Body of pancreas (tissue), 4 donors: ENCODE measurements around the gene WDR26. TPM values are rescaled to one million over a fixed set of nuclear protein-coding genes. Genes with fewer than 3 reads are reported as not detected.

Source experiments
- ATAC-seq: fragments of 150-250 bp; one replicate; pipeline ENCODE4 v1.9.1; 2016
- DNase-seq, 4 donors: peaks; one replicate each; pipeline ENCODE4 v3.0.0-alpha.2; 2019
- H3K27ac ChIP-seq, 4 donors: fragments of 200-600 bp; sonication (generic); 1 replicate in 3 of 4; 2 replicates in 1 of 4; pipeline versions ENCODE4 v1.5.1 to v1.6.1; 2016 to 2019; ENCODE audit warnings: mild to moderate bottlenecking in 1 of 4, mixed read lengths in 1 of 4, moderate library complexity in 1 of 4
- H3K27me3 ChIP-seq, 2 donors: fragments of 200-600 bp; sonication (generic); one replicate each; pipeline ENCODE4 v1.6.0; 2016; ENCODE audit warnings: mild to moderate bottlenecking in 1 of 2
- H3K36me3 ChIP-seq, 2 donors: fragments of 200-600 bp; sonication (generic); replicated peaks in 1 of 2; 2 replicates each; pipeline ENCODE4 v1.5.1; 2016; ENCODE audit warnings: low read depth in 2 of 2; ENCODE audit not compliant: insufficient read depth in 1 of 2
- H3K4me1 ChIP-seq: fragments of 200-600 bp; sonication (generic); one replicate; pipeline ENCODE4 v1.6.0; 2016
- H3K4me3 ChIP-seq, 2 donors: fragments of 200-600 bp; sonication (generic); 1 replicate in 1 of 2; 2 replicates in 1 of 2; pipeline ENCODE4 v1.5.1; 2016 to 2019
- H3K9me3 ChIP-seq, 3 donors: fragments of 200-600 bp; sonication (generic); 1 replicate in 2 of 3; 2 replicates in 1 of 3; pipeline ENCODE4 v1.5.1; 2016
- CTCF ChIP-seq, 7 experiments: fragments of 450-650 bp in 4 of 7; fragments of 200-600 bp in 3 of 7; sonication (generic) in 3 of 7; IDR thresholded peaks; one replicate each; pipeline ENCODE4 v1.5.1; 2016 to 2019; ENCODE audit warnings: antibody characterized with exemption in 7 of 7
- POLR2A ChIP-seq, 3 donors: fragments of 450-650 bp; IDR thresholded peaks; one replicate each; pipeline ENCODE4 v1.6.1; 2016; ENCODE audit warnings: antibody characterized with exemption in 3 of 3, mild to moderate bottlenecking in 2 of 3
- WGBS, 2 donors: methylation state at CpG; one replicate each; pipeline ENCODE4 v1.1.5; 2017; 5-methylcytosine and 5-hydroxymethylcytosine counted together
- intact Hi-C: fragments of 100-400 bp; cut with DNase I; formaldehyde crosslinking; loops from one replicate; pipeline ENCODE4 v1.15.1; 2023
- total RNA-seq, 2 donors: library from RNA; depleted of rRNA; stranded (reverse); fragments of >200 nt; gene quantifications; one replicate each; pipeline ENCODE4 v1.1.0, GENCODE V29; 2016

Gene WDR26
- total RNA-seq, 2 donors from 2014 or later = 29.3 to 49.3 TPM

DNA sequence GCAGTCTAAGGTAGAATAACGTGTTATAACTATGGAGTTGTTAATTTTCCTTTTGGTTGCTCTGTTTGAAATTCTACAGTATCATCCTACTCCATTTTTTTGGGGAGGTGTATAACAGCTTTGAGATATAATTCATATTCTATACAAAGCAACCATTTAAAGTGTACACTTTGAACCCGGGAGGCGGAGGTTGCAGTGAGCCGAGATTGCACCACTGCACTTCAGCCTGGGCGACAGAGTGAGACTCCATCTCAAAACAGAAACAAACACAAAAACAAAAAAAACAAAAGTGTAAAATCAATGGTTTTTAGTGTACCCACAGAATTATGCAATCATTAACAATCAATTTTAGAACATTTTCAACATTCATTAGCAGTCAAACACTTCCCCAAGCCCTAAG, 44.1 kb downstream of the WDR26 start:
- 86 to 92% methylated on average over 5 of the region's 5 CpGs for WGBS, 2 donors
- H3K27me3 ChIP-seq = no peaks in the 10 kb centered on the region
- no peak for ATAC-seq
- H3K9me3 ChIP-seq = no peaks in the 10 kb centered on the region
- H3K36me3 ChIP-seq = peaks cover 8 to 30% of the 10 kb centered on the region in 2 donors
- H3K4me3 ChIP-seq = no peak overlapping the region
- intact Hi-C loops = no loop called here
- H3K4me1 ChIP-seq = peaks cover under 1% of the 10 kb centered on the region
- TF ChIP-seq POLR2A (IDR thresholded peaks at IDR 0.05) (no peak), CTCF (IDR thresholded peaks at IDR 0.05) (no peak)
- H3K27ac ChIP-seq = no peak overlapping the region
- no peak for DNase-seq

DNA sequence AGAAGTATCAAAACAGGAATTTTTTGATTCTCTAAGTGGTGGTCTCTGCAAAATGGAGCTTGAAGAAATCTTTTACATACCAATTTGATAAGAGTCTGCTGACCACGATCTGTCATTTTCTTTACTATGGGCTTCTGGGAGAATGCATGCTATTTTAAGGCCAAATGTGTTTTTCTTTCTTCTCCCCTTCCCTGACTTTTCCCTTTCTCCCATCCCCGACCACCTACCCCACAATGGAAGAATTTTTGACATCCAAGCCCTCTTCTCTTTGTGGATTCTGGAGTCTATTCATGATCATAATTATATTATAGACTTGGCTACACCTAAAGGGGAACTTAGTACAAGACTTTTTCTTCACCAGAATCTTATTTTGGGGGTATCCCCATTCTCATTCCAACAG, 46.7 kb downstream of the WDR26 start:
- Histone ChIP-seq H3K4me1 (no peaks in the 10 kb centered on the region), H3K27me3 (no peaks in the 10 kb centered on the region), H3K36me3 (peaks cover 8 to 20% of the 10 kb centered on the region in 2 donors), H3K27ac (no peak overlapping the region), H3K9me3 (no peaks in the 10 kb centered on the region), H3K4me3 (no peak overlapping the region)
- DNase-seq (no peak), ATAC-seq (no peak)
- TF ChIP-seq CTCF (IDR thresholded peaks at IDR 0.05) (no peak), POLR2A (IDR thresholded peaks at IDR 0.05) (no peak)
- WGBS, 2 donors = 92 to 95% methylated on average over 2 of the region's 2 CpGs
- intact Hi-C loops = no loop called here

- Histone ChIP-seq H3K27me3 (no peaks in the 10 kb centered on the region), H3K4me3 (no peak overlapping the region), H3K36me3 (peaks cover 8 to 16% of the 10 kb centered on the region in 2 donors), H3K4me1 (no peaks in the 10 kb centered on the region), H3K27ac (no peak overlapping the region), H3K9me3 (no peaks in the 10 kb centered on the region)
- DNase-seq (no peak), ATAC-seq (no peak)
- WGBS, 2 donors = 63 to 70% methylated on average over 6 of the region's 6 CpGs
- intact Hi-C loops = no loop called here
- TF ChIP-seq CTCF (IDR thresholded peaks at IDR 0.05) (no peak), POLR2A (IDR thresholded peaks at IDR 0.05) (no peak)
Measured at GRCh38 chr1:224387302-224387912, 47.2 kb downstream of the WDR26 start.

- 82 to 84% methylated on average over 3 of the region's 3 CpGs for WGBS, 2 donors
Measured at GRCh38 chr1:224383218-224383617, 51.4 kb downstream of the WDR26 start.

More at GRCh38 chr1:224383218-224383617, 51.4 kb downstream of the WDR26 start:
- no peaks in the 10 kb centered on the region for H3K4me1 ChIP-seq
- H3K4me3 ChIP-seq = no peak overlapping the region
- peaks cover 0 to 2% of the 10 kb centered on the region in 2 donors for H3K36me3 ChIP-seq
- H3K9me3 ChIP-seq = no peaks in the 10 kb centered on the region
- TF ChIP-seq POLR2A (IDR thresholded peaks at IDR 0.05) (no peak), CTCF (IDR thresholded peaks at IDR 0.05) (no peak)
- H3K27ac ChIP-seq = no peak overlapping the region
- no peaks in the 10 kb centered on the region for H3K27me3 ChIP-seq
- ATAC-seq (no peak), DNase-seq (no peak)
- intact Hi-C loops = no loop called here
